ENCODE results near the gene ABHD2. TPM values are rescaled to one million over a fixed set of nuclear protein-coding genes. Genes with fewer than 3 reads are reported as not detected.

The ABHD2 gene
- total and polyA plus RNA-seq, 9 of the 15 experiments (the other 6 are each of a cell fraction or from before 2014, with no cell fraction given), result 16.9 to 99.8 (median 47.5) TPM

GRCh38 chr15:89130201-89130600 is 41.9 kb downstream of the ABHD2 start:
- no peaks in the 10 kb centered on the region for H3K9me3 ChIP-seq (replicated peaks; ENCODE audit: control insufficient read depth, insufficient read depth, low read depth, low read length)
- BruUV-seq (replicated peaks), result no TSS peak
- no peak overlapping the region for H3K4me2 ChIP-seq (ENCODE audit: insufficient read depth, low read length)
- CTCF ChIA-PET (ENCODE audit: low intra/inter-chr PET ratio), result interaction anchor here (0.6 to 4.8 kb wide), 7 partner anchors 41 to 236 kb away, joined by 3 to 58 read pairs (median 4); no protein-coding TSS in a partner anchor
- peaks cover 7% of the 10 kb centered on the region; the same call in 2 of the 3 replicates for H3K79me2 ChIP-seq (ENCODE audit: control insufficient read depth, insufficient read depth, low read length)
- intact Hi-C loops (cut with micrococcal nuclease) (no loop called here), in situ Hi-C loops (cut with MboI) (no loop called here)
- FAIRE-seq (no peak), ATAC-seq (no peak), DNase-seq (ENCODE audit: extremely low read depth in 1 of 4, low spot score in 3 of 4) (no peak)
- H3K36me3 ChIP-seq (ENCODE audit: control insufficient read depth, insufficient read depth, low read length), result peaks cover 75% of the 10 kb centered on the region
- TF ChIP-seq ETS2 (tag; IDR thresholded peaks at IDR 0.05; ENCODE audit: borderline replicate concordance, poor library complexity, severe bottlenecking) (no peak), GABPA (tag; conservative IDR thresholded peaks at IDR 0.05; ENCODE audit: low read depth) (peak; percentile 52)
- H3K27ac ChIP-seq (ENCODE audit: extremely low read depth, low read depth, low read length), result no peak overlapping the region
- H2AFZ ChIP-seq (ENCODE audit: low read depth, low read length), result no peak overlapping the region
- no peak overlapping the region for H3K9ac ChIP-seq (ENCODE audit: insufficient read depth in 1 of 2, low read depth in 2 of 2, low read length in 2 of 2)
- 72% methylated on average over 5 of the region's 5 CpGs for WGBS (ENCODE audit: insufficient coverage, low coverage, missing lambda C conversion rate)
- H3K27me3 ChIP-seq (ENCODE audit: control insufficient read depth in 2 of 2, insufficient read depth in 2 of 2, low read length in 2 of 2), result no peaks in the 10 kb centered on the region
- H4K20me1 ChIP-seq (replicated peaks; ENCODE audit: control insufficient read depth, insufficient read depth, low read length), result no peaks in the 10 kb centered on the region
- peaks cover 0 to 18% of the 10 kb centered on the region in 2 experiments; a peak in 2 of 5 replicates for H3K4me1 ChIP-seq (replicated peaks in 1 of 2; ENCODE audit: control insufficient read depth in 2 of 2, insufficient read depth in 2 of 2, low read length in 2 of 2)
- no peak overlapping the region for H3K4me3 ChIP-seq
- no peaks in the 10 kb centered on the region for H3K9me1 ChIP-seq (ENCODE audit: control insufficient read depth, insufficient read depth, low read length)
- POLR2A ChIA-PET, result interaction anchor here (1.0 to 1.9 kb wide), 3 partner anchors 13 to 23 kb away, joined by 3 to 5 read pairs (median 4); no protein-coding TSS in a partner anchor

GRCh38 chr15:89131731-89132130 is 43.5 kb downstream of the ABHD2 start:
- Histone ChIP-seq H3K9me3 (replicated peaks; ENCODE audit: control insufficient read depth, insufficient read depth, low read depth, low read length) (no peaks in the 10 kb centered on the region), H3K27ac (ENCODE audit: extremely low read depth, low read depth, low read length) (no peak overlapping the region), H3K4me3 (no peak overlapping the region), H3K36me3 (ENCODE audit: control insufficient read depth, insufficient read depth, low read length) (peaks cover 67% of the 10 kb centered on the region), H2AFZ (ENCODE audit: low read depth, low read length) (no peak overlapping the region), H4K20me1 (replicated peaks; ENCODE audit: control insufficient read depth, insufficient read depth, low read length) (no peaks in the 10 kb centered on the region), H3K27me3 (ENCODE audit: control insufficient read depth in 2 of 2, insufficient read depth in 2 of 2, low read length in 2 of 2) (no peaks in the 10 kb centered on the region), H3K4me1 (replicated peaks in 1 of 2; ENCODE audit: control insufficient read depth in 2 of 2, insufficient read depth in 2 of 2, low read length in 2 of 2) (peaks cover 0 to 18% of the 10 kb centered on the region in 2 experiments; a peak in 2 of 5 replicates), H3K9ac (ENCODE audit: insufficient read depth in 1 of 2, low read depth in 2 of 2, low read length in 2 of 2) (no peak overlapping the region), H3K9me1 (ENCODE audit: control insufficient read depth, insufficient read depth, low read length) (no peaks in the 10 kb centered on the region), H3K4me2 (ENCODE audit: insufficient read depth, low read length) (no peak overlapping the region), H3K79me2 (ENCODE audit: control insufficient read depth, insufficient read depth, low read length) (peaks cover 8% of the 10 kb centered on the region; the same call in 2 of the 3 replicates)
- BruUV-seq (replicated peaks), result no TSS peak
- ChIA-PET CTCF (ENCODE audit: low intra/inter-chr PET ratio) (no interaction called here), POLR2A (interaction anchor here (1.0 kb wide), 1 partner anchor 10 kb away, joined by 3 read pairs; no protein-coding TSS in a partner anchor)
- TF ChIP-seq ZNF134 (CRISPR knock-in tag; conservative IDR thresholded peaks at IDR 0.05) (no peak), SRSF3 (IDR thresholded peaks at IDR 0.05; ENCODE audit: insufficient read depth, low read length) (no peak)
- 79% methylated on average over 3 of the region's 3 CpGs for WGBS (ENCODE audit: insufficient coverage, low coverage, missing lambda C conversion rate)
- in situ Hi-C loops (cut with MboI) (no loop called here), intact Hi-C loops (cut with micrococcal nuclease) (no loop called here)
- no peak for ATAC-seq
- no peak for DNase-seq (ENCODE audit: extremely low read depth in 1 of 4, low spot score in 3 of 4)
- no peak for FAIRE-seq
